SK-N-SH (cell line): ENCODE measurements around the gene PRR12. TPM values are rescaled to one million over a fixed set of nuclear protein-coding genes. Genes with fewer than 3 reads are reported as not detected.
A peak's percentile ranks its signal among the peaks of the same experiment; 100 is the strongest.

Experiments used
- CTCF ChIA-PET: fragments of 300-600, 350-600 bp; formaldehyde crosslinking; extraction: SDS; loops from one replicate; lab custom pipeline; 2021; lab: Yijun Ruan, JAX
- POLR2A ChIA-PET: fragments of 350-600 bp; sonication (Branson Sonifier 250); formaldehyde crosslinking; extraction: SDS; loops from one replicate; lab custom pipeline; 2020; ENCODE audit warnings: antibody characterized with exemption, inconsistent platforms; lab: Yijun Ruan, JAX
- DNase-seq: peaks from one replicate; pipeline ENCODE4 v3.0.0; 2012
- H2AFZ ChIP-seq: fragments of 200-600 bp; sonication (generic); 2 replicates; pipeline ENCODE4 v1.8.1; 2016; ENCODE audit warnings: antibody characterized with exemption, mild to moderate bottlenecking, low read depth
- H3F3A ChIP-seq: fragments of 200-600 bp; sonication (generic); replicated peaks from 2 replicates; pipeline ENCODE3; 2016; ENCODE audit warnings: antibody characterized with exemption, mild to moderate bottlenecking; ENCODE audit not compliant: insufficient read depth
- H3K27ac ChIP-seq, 2 experiments: fragments of 200-500 bp in 1 of 2; fragments of 200-600 bp in 1 of 2; sonication (Bioruptor generic) in 1 of 2; sonication (generic), shearing (Covaris generic) in 1 of 2; 2 replicates each; pipeline versions ENCODE4 v1.5.1 to v1.6.1; 2014 to 2016; ENCODE audit warnings: low read depth in 2 of 2, inconsistent platforms in 1 of 2, low read length in 1 of 2, mild to moderate bottlenecking in 1 of 2, mixed read lengths in 1 of 2
- H3K27me3 ChIP-seq: fragments of 200-600 bp; sonication (generic), shearing (Covaris generic); 2 replicates; pipeline ENCODE4 v1.6.1; 2016; ENCODE audit warnings: mixed run types; ENCODE audit not compliant: insufficient read depth
- H3K36me3 ChIP-seq, 2 experiments: fragments of 200-500 bp in 1 of 2; fragments of 200-600 bp in 1 of 2; sonication (Bioruptor generic) in 1 of 2; sonication (generic) in 1 of 2; replicated peaks in 1 of 2; 2 replicates each; pipeline versions ENCODE3 to v1.5.1; 2014 to 2016; ENCODE audit warnings: low read length in 1 of 2, mild to moderate bottlenecking in 1 of 2; ENCODE audit not compliant: insufficient read depth in 2 of 2, control insufficient read depth in 1 of 2
- H3K4me1 ChIP-seq, 2 experiments: fragments of 200-500 bp in 1 of 2; fragments of 200-600 bp in 1 of 2; sonication (Bioruptor generic) in 1 of 2; sonication (generic), shearing (Covaris generic) in 1 of 2; 2 replicates each; pipeline versions ENCODE4 v1.5.1 to v1.6.1; 2014 to 2016; ENCODE audit warnings: low read depth in 1 of 2, low read length in 1 of 2, mixed run types in 1 of 2; ENCODE audit not compliant: insufficient read depth in 2 of 2, control insufficient read depth in 1 of 2
- H3K4me2 ChIP-seq: fragments of 200-600 bp; sonication (generic), shearing (Covaris generic); 2 replicates; pipeline ENCODE4 v1.6.1; 2017; ENCODE audit warnings: mixed run types
- H3K4me3 ChIP-seq, 2 experiments: fragments of 200-500 bp in 1 of 2; fragments of 200-600 bp in 1 of 2; sonication (Bioruptor generic) in 1 of 2; sonication (generic), shearing (Covaris generic) in 1 of 2; 2 replicates each; pipeline versions ENCODE4 v1.5.1 to v1.8.1; 2014 to 2016; ENCODE audit warnings: low read depth in 2 of 2, inconsistent platforms in 1 of 2, low read length in 1 of 2, mild to moderate bottlenecking in 1 of 2, mixed read lengths in 1 of 2, moderate library complexity in 1 of 2
- H3K79me2 ChIP-seq: fragments of 200-600 bp; sonication (generic); 2 replicates; pipeline ENCODE4 v1.8.1; 2017; ENCODE audit warnings: mild to moderate bottlenecking; ENCODE audit not compliant: insufficient read depth
- H3K9ac ChIP-seq: fragments of 200-600 bp; sonication (generic); 2 replicates; pipeline ENCODE4 v1.6.1; 2017; ENCODE audit warnings: mixed run types
- H3K9me2 ChIP-seq: fragments of 200-600 bp; sonication (generic); 2 replicates; pipeline ENCODE4 v1.6.1; 2017; ENCODE audit warnings: mixed run types
- H3K9me3 ChIP-seq: fragments of 200-600 bp; sonication (generic); 2 replicates; pipeline ENCODE4 v1.6.1; 2017; ENCODE audit warnings: mixed run types, mild to moderate bottlenecking, moderate library complexity
- H4K20me1 ChIP-seq: fragments of 200-600 bp; sonication (generic); 2 replicates; pipeline ENCODE4 v1.6.1; 2017; ENCODE audit warnings: mild to moderate bottlenecking, mixed run types; ENCODE audit not compliant: insufficient read depth
- CHD2 ChIP-seq: fragments of 150-350 bp; IDR thresholded peaks from 2 replicates; pipeline ENCODE4 v1.6.1; 2018; ENCODE audit warnings: low read length; ENCODE audit not compliant: partially characterized antibody
- CTCF ChIP-seq: fragments of 200-600 bp; sonication (generic); IDR thresholded peaks from 2 replicates; pipeline ENCODE4 v1.6.1; 2017; ENCODE audit warnings: antibody characterized with exemption, mild to moderate bottlenecking, moderate library complexity
- ELF1 ChIP-seq: IDR thresholded peaks from 2 replicates; pipeline ENCODE4 v1.4.0; 2012
- EP300 ChIP-seq, 2 experiments: IDR thresholded peaks; 2 replicates each; pipeline versions ENCODE4 v1.4.0 to v1.6.1; 2012; ENCODE audit warnings: borderline replicate concordance in 1 of 2, low read depth in 1 of 2, low read length in 1 of 2
- EZH2phosphoT487 ChIP-seq: fragments of 200-600 bp; sonication (generic); IDR thresholded peaks from 2 replicates; pipeline ENCODE4 v1.6.1; 2017; ENCODE audit warnings: low read depth, mixed run types, mild to moderate bottlenecking, antibody characterized with exemption, moderate library complexity, borderline replicate concordance
- FOSL2 ChIP-seq: IDR thresholded peaks from 2 replicates; pipeline ENCODE4 v1.4.0; 2012; ENCODE audit warnings: low read depth, mild to moderate bottlenecking, moderate library complexity, borderline replicate concordance
- FOXM1 ChIP-seq: IDR thresholded peaks from 2 replicates; pipeline ENCODE4 v1.4.0; 2012; ENCODE audit warnings: low read depth, mild to moderate bottlenecking
- GABPA ChIP-seq: IDR thresholded peaks from 2 replicates; pipeline ENCODE4 v1.4.0; 2012; ENCODE audit warnings: low read depth, mild to moderate bottlenecking
- GATA2 ChIP-seq: sonication (generic); formaldehyde crosslinking; IDR thresholded peaks from 2 replicates; pipeline ENCODE4 v1.5.0; 2020; ENCODE audit warnings: mild to moderate bottlenecking, missing genetic modification reagents
- JUND ChIP-seq: IDR thresholded peaks from 2 replicates; pipeline ENCODE4 v1.4.0; 2012
- MAX ChIP-seq: IDR thresholded peaks from 2 replicates; pipeline ENCODE4 v1.4.0; 2012; ENCODE audit warnings: low read depth
- MEF2A ChIP-seq: IDR thresholded peaks from 2 replicates; pipeline ENCODE4 v1.4.0; 2012; ENCODE audit warnings: low read depth, borderline replicate concordance
- MXI1 ChIP-seq: IDR thresholded peaks from 2 replicates; pipeline ENCODE4 v1.6.1; 2012; ENCODE audit warnings: mild to moderate bottlenecking, low read depth, low read length, improper control_type of control experiment
- PBX3 ChIP-seq: IDR thresholded peaks from 2 replicates; pipeline ENCODE4; 2012
- POLR2AphosphoS5 ChIP-seq: IDR thresholded peaks from 2 replicates; pipeline ENCODE4 v1.6.1; 2012; ENCODE audit warnings: low read depth, low read length
- RAD21 ChIP-seq: IDR thresholded peaks from 2 replicates; pipeline ENCODE4 v1.6.1; 2012; ENCODE audit warnings: mild to moderate bottlenecking, low read length
- REST ChIP-seq: IDR thresholded peaks from 2 replicates; pipeline ENCODE4 v1.6.1; 2012; ENCODE audit warnings: mild to moderate bottlenecking, low read depth, low read length, moderate library complexity
- SIN3A ChIP-seq: IDR thresholded peaks from 2 replicates; pipeline ENCODE4 v1.6.1; 2012; ENCODE audit warnings: low read depth, mild to moderate bottlenecking, low read length, moderate library complexity, borderline replicate concordance
- TAF1 ChIP-seq: IDR thresholded peaks from 2 replicates; pipeline ENCODE4 v1.6.1; 2012; ENCODE audit warnings: low read depth, mild to moderate bottlenecking, low read length, moderate library complexity, borderline replicate concordance
- TCF12 ChIP-seq: IDR thresholded peaks from 2 replicates; pipeline ENCODE4 v1.4.0; 2012
- TEAD4 ChIP-seq: IDR thresholded peaks from 2 replicates; pipeline ENCODE4 v1.4.0; 2012; ENCODE audit warnings: mild to moderate bottlenecking, borderline replicate concordance; ENCODE audit not compliant: insufficient read depth
- USF1 ChIP-seq: IDR thresholded peaks from 2 replicates; pipeline ENCODE4 v1.4.0; 2012; ENCODE audit warnings: low read depth, borderline replicate concordance
- USF2 ChIP-seq: fragments of 150-350 bp; IDR thresholded peaks from 2 replicates; pipeline ENCODE4 v1.6.1; 2017; ENCODE audit warnings: antibody characterized with exemption, low read length, low read depth, borderline replicate concordance
- YY1 ChIP-seq: IDR thresholded peaks from 2 replicates; pipeline ENCODE4 v1.4.0; 2012; ENCODE audit warnings: low read depth, mild to moderate bottlenecking
- WGBS: methylation state at CpG from one replicate; pipeline ENCODE4 v1.1.6; 2017; ENCODE audit warnings: low lambda C conversion rate; 5-methylcytosine and 5-hydroxymethylcytosine counted together
- polyA plus RNA-seq, 3 experiments: library from polyadenylated mRNA; depleted of rRNA; stranded (reverse); fragments of >200 nt; gene quantifications; 2 replicates each; pipeline ENCODE4 v1.2.3, GENCODE V29; 2012

PRR12 gene
- polyA plus RNA-seq, 1 of the 3 experiments (the other 2 are of a cell fraction) = 1.7 TPM

- WGBS = 3% methylated on average over 31 of the region's 31 CpGs
- Histone ChIP-seq H3K4me1 (peaks cover 0 to 13% of the 10 kb centered on the region in 2 experiments; a peak in 2 of 4 replicates), H3K36me3 (peaks cover 2 to 11% of the 10 kb centered on the region in 2 experiments), H3K9ac (peak within 1 kb of the TSS; percentile 83), H2AFZ (peak within 1 kb of the TSS; percentile 100), H3K27ac (peak within 1 kb of the TSS; percentile 50 to 69), H4K20me1 (no peaks in the 10 kb centered on the region; the same call in 1 of the 2 replicates), H3K79me2 (peaks cover 48% of the 10 kb centered on the region), H3K9me3 (no peaks in the 10 kb centered on the region), H3K9me2 (no peaks in the 10 kb centered on the region), H3K4me2 (peak within 1 kb of the TSS; percentile 74), H3K4me3 (peak within 1 kb of the TSS; percentile 66 to 88), H3K27me3 (no peaks in the 10 kb centered on the region), H3F3A (peaks cover 3% of the 10 kb centered on the region)
- DNase-seq = peak; percentile 88
- ChIA-PET POLR2A (interaction anchor here (0.6 to 2.5 kb wide), 9 partner anchors 9 to 132 kb away, joined by 3 to 11 read pairs (median 4); partner anchors contain the start of genes PRR12, RPS11 and RRAS), CTCF (interaction anchor here (0.6 to 6.8 kb wide), 9 partner anchors 10 to 104 kb away, joined by 3 to 65 read pairs (median 4); partner anchors contain the start of gene RPS11)
- TF ChIP-seq TEAD4 (no peak), TCF12 (no peak; the same call in 1 of the 2 replicates), TAF1 (peak; percentile 99), GABPA (peak; percentile 100), REST (no peak), CTCF (no peak), POLR2AphosphoS5 (peak; percentile 100), CHD2 (peak; percentile 95), ELF1 (peak; percentile 90), FOSL2 (no peak), JUND (no peak), GATA2 (CRISPR knock-in tag) (no peak), MAX (peak; percentile 91), EZH2phosphoT487 (no peak), EP300 (IDR thresholded peaks at IDR 0.05; ENCODE audit: borderline replicate concordance in 1 of 2, low read depth in 1 of 2, low read length in 1 of 2) (no peak; a peak in 1 of 4 replicates), FOXM1 (no peak), PBX3 (peak; percentile 27; the same call in 1 of the 2 replicates), MEF2A (no peak), USF1 (peak; percentile 58; the same call in 1 of the 2 replicates), USF2 (no peak), RAD21 (no peak), YY1 (peak; percentile 71; the same call in 1 of the 2 replicates), MXI1 (peak; percentile 59), SIN3A (peak; percentile 83; the same call in 1 of the 2 replicates)
These were observed 10.5 kb upstream of the PRR12 start, which contains the start of gene NOSIP for GRCh38 chr19:49580264-49581006. Gene NOSIP (minus strand): TSS chr19:49580556. CDS start chr19:49560691, 19,865 bp downstream.
